Heart left ventricle (tissue), 16 donors: ENCODE measurements around the gene TMTC2. TPM values are rescaled to one million over a fixed set of nuclear protein-coding genes. Genes with fewer than 3 reads are reported as not detected.

ENCODE experiments used
- ATAC-seq, 4 donors: fragments of 200-7000 bp; cut with Tn5 transposase; one replicate each; pipeline ENCODE4 v1.9.1; 2020 to 2022; ENCODE audit warnings: moderate library complexity in 4 of 4, mild to moderate bottlenecking in 3 of 4, moderate number of reproducible peaks in 1 of 4
- DNase-seq, 5 donors: peaks; one replicate each; pipeline ENCODE4 v3.0.0-alpha.2; 2020
- H3K27ac ChIP-seq, 12 donors: fragments of 200-600 bp; sonication (generic) in 4 of 12; one replicate each; pipeline versions ENCODE4 v1.5.0 to v1.8.0; 2016 to 2022; ENCODE audit warnings: mild to moderate bottlenecking in 2 of 12
- H3K27me3 ChIP-seq, 9 donors: fragments of 200-600 bp; sonication (generic) in 2 of 9; one replicate each; pipeline versions ENCODE4 v1.5.1 to v1.8.0; 2016 to 2022; ENCODE audit warnings: mild to moderate bottlenecking in 3 of 9
- H3K36me3 ChIP-seq, 9 donors: fragments of 200-600 bp; sonication (generic) in 2 of 9; one replicate each; pipeline versions ENCODE4 v1.5.0 to v1.8.0; 2018 to 2022; ENCODE audit warnings: mild to moderate bottlenecking in 2 of 9
- H3K4me1 ChIP-seq, 12 donors: fragments of 200-600 bp; sonication (generic) in 4 of 12; one replicate each; pipeline versions ENCODE4 v1.5.0 to v1.8.0; 2016 to 2022; ENCODE audit warnings: mild to moderate bottlenecking in 3 of 12
- H3K4me3 ChIP-seq, 12 donors: fragments of 200-600 bp; sonication (generic) in 4 of 12; one replicate each; pipeline versions ENCODE4 v1.5.0 to v1.8.0; 2017 to 2022; ENCODE audit warnings: mild to moderate bottlenecking in 9 of 12, moderate library complexity in 4 of 12
- H3K9me3 ChIP-seq, 12 donors: fragments of 200-600 bp; sonication (generic) in 4 of 12; one replicate each; pipeline versions ENCODE4 v1.5.0 to v1.8.0; 2016 to 2022; ENCODE audit warnings: mild to moderate bottlenecking in 1 of 12
- CTCF ChIP-seq, 12 donors: fragments of 200-600 bp; sonication (generic) in 4 of 12; IDR thresholded peaks; one replicate each; pipeline versions ENCODE4 v1.5.0 to v1.8.0; 2018 to 2022; ENCODE audit warnings: antibody characterized with exemption in 12 of 12, mild to moderate bottlenecking in 5 of 12
- POLR2A ChIP-seq, 2 donors: fragments of 450-650 bp; IDR thresholded peaks; one replicate each; pipeline ENCODE4 v1.6.1; 2017; ENCODE audit warnings: antibody characterized with exemption in 2 of 2, mild to moderate bottlenecking in 2 of 2, moderate library complexity in 2 of 2
- WGBS, 4 donors: extraction: QIAGEN DNeasy Blood & Tissue Kit in 2 of 4; methylation state at CpG; one replicate each; pipeline versions ENCODE4 v1.1.5 to v1.1.7; 2013 to 2018; 5-methylcytosine and 5-hydroxymethylcytosine counted together
- intact Hi-C, 10 donors: fragments of 100-400 bp; cut with DNase I; formaldehyde crosslinking; loops; one replicate each; pipeline versions ENCODE4 v1.11.1 to v1.14.2; 2022
- polyA plus RNA-seq, 2 donors: library from polyadenylated mRNA; stranded (reverse); fragments of 200-250 nt; gene quantifications; one replicate each; pipeline ENCODE4 v1.2.3, GENCODE V29; 2013
- total RNA-seq, 9 donors: library from RNA; depleted of rRNA in 2 of 9; stranded (reverse); fragments of >200 nt in 2 of 9; fragmentation: NEBNext Ultra II Directional in 3 of 9; extraction: Animal tissue kit (Norgen Biotek cat#: 25700) in 3 of 9; gene quantifications; one replicate each; pipeline versions ENCODE4 v1.1.0 to v1.2.4, GENCODE V29; 2016 to 2023
- donor health status: ischemic (EF 13 %, LVEDD 7.1; RV severe dilation, severe dysfunction).
- donor health status: healthy with polysubstance abuse.
- donor health status: DM: no; HTN: yes; CAD: no.
- donor health status: DM: no; HTN: no; CAD: no.
- donor health status: ischemic (EF 25% LVEDD 6.9; RV normal size, moderate dysfunction).
- donor health status: ischemic (EF 25% LVEDD 5.7; RV mildly dilated, moderate dysfunction).
- donor health status: healthy.
- donor health status: DM: yes; HTN: yes; CAD: no.
- donor health status: ischemic (EF 35%, LVEDD 5.7; RV mildly dilated, moderate dysfunction).
- donor health status: nonischemic (EF 11% LVEDD 7.7; RV severe dilation, severe dysfunction).
- donor health status: DM: yes; HTN: yes; CAD: no.
- donor health status: PGD.
- donor health status: ischemic (EF 29% LVEDD 5.4; RV normal size, mild dysfunction).
- donor health status: nonischemic (EF 23%, LVEDD 6.1; RV moderate dilation, normal function).

Gene TMTC2
- total and polyA plus RNA-seq, 11 donors = 1.1 to 5.7 (median 3.3) TPM

DNA sequence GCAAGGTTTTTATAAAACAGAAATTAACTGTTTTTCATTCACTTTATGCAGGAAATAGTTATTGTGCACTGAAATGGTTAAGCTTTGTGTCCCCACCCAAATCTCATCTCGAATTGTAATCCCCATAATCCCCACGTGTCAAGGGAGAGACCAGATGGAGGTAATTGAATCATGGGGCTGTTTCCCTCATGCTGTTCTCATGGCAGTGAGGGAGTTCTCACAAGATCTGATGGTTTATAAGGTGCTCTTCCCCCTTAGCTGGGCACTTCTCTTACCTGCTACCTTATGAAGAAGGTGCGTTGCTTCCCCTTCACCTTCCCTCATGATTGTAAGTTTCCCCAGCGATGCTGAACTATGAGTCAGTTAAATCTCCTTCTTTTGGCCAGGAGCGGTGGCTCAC lies 123.9 kb downstream of the TMTC2 start:
- no peaks in the 10 kb centered on the region for H3K27me3 ChIP-seq
- no peaks in the 10 kb centered on the region for H3K36me3 ChIP-seq
- no peak overlapping the region for H3K4me3 ChIP-seq
- no peaks in the 10 kb centered on the region for H3K9me3 ChIP-seq
- 82 to 93% (median 86%) methylated on average over 5 of the region's 5 CpGs for WGBS, 4 donors
- intact Hi-C loops = no loop called here
- H3K4me1 ChIP-seq = no peaks in the 10 kb centered on the region
- no peak for DNase-seq
- TF ChIP-seq POLR2A (IDR thresholded peaks at IDR 0.05) (no peak), CTCF (IDR thresholded peaks at IDR 0.05) (no peak)
- no peak for ATAC-seq
- no peak overlapping the region for H3K27ac ChIP-seq

DNA sequence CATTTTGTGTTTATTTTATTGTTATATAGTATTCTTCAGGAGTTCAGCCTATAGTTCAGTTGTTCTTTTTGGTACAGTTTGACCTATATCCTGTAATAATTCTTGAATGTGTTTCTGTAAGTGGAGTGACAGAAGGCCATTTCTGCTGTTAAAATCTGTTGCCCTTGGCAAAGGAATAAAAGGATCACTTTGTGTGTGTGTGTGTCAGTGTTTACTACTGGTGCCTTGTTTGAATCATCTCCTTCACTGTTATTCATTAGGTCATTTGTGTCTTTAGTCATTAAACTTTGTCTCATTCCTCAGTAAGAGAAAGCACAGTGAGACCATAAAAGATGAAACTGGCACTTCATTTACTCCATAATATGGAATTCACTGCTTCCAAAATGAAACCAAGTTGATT lies 130.7 kb downstream of the TMTC2 start:
- Histone ChIP-seq H3K27me3 (no peaks in the 10 kb centered on the region), H3K27ac (no peak overlapping the region), H3K36me3 (no peaks in the 10 kb centered on the region), H3K4me3 (no peak overlapping the region), H3K4me1 (no peaks in the 10 kb centered on the region), H3K9me3 (no peaks in the 10 kb centered on the region)
- no peak for ATAC-seq
- DNase-seq = no peak
- intact Hi-C loops = no loop called here
- no peak for TF ChIP-seq POLR2A (IDR thresholded peaks at IDR 0.05)
- TF ChIP-seq CTCF (IDR thresholded peaks at IDR 0.05) = no peak

DNA sequence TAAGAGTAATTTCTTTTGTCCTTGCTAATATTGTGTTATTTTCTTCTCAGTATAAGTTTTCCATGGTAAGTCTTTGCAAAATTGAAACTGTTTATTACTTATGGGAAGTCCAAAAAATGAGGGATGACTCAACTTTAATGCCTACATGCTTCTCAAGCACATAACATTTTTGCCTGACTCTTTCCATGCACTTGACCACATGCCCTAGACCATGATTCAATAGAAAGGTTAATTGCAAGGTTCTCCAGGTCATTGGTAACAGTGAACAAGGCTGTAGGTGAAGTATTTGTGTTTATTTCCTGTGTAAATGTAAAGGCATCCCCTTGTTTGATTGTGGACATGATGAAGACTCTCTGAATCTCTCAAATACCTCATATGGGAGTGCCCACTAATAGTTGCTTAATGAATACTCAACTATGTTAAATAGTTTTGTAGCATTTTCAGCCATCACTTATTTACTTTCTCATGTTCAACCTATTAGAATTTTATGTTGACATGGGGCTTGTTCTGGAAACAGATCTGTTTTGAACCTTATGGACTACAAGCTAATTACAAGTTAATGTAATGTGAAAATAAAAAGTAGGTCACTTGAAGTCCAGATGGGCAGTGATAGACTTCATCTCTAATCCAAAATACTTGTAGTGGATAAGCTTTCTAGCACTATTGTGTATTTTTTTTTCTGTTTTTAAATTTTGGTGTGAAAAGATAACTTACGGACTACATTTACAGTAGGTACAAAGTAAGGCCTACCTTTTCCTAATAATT lies 131.7 kb downstream of the TMTC2 start:
- TF ChIP-seq POLR2A (IDR thresholded peaks at IDR 0.05) (no peak), CTCF (IDR thresholded peaks at IDR 0.05) (no peak)
- Histone ChIP-seq H3K9me3 (no peaks in the 10 kb centered on the region), H3K36me3 (no peaks in the 10 kb centered on the region), H3K4me1 (no peaks in the 10 kb centered on the region), H3K4me3 (no peak overlapping the region), H3K27ac (no peak overlapping the region), H3K27me3 (no peaks in the 10 kb centered on the region)
- ATAC-seq (no peak), DNase-seq (no peak)
- intact Hi-C loops = no loop called here
- 87 to 94% (median 89%) methylated on average over 1 of the region's 1 CpG for WGBS, 4 donors

DNA sequence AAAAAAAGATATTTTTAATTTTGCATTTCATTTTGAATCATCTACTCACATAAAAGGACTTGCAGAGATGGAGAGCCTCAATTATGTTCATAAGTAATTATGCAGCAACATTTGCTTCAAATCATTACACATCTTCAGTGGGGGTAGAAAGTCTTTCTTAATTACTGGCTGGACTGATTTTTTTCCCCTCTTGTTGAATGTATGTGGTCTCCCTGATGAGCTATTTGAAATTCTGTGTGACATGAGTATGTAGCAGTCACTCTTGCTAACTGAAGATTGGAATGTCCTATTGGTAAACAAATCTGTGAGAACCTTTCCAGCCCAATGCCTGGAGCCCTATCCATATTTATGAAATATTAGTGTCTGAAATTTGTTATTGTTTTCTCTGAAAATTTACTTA lies 139.8 kb downstream of the TMTC2 start:
- Histone ChIP-seq H3K36me3 (no peaks in the 10 kb centered on the region), H3K4me1 (peaks cover 0 to 4% (median 0%) of the 10 kb centered on the region in 12 donors), H3K27me3 (no peaks in the 10 kb centered on the region), H3K4me3 (no peak overlapping the region), H3K9me3 (no peaks in the 10 kb centered on the region), H3K27ac (no peak overlapping the region)
- no peak for TF ChIP-seq CTCF (IDR thresholded peaks at IDR 0.05)
- intact Hi-C loops = no loop called here
- ATAC-seq (no peak), DNase-seq (no peak)
